GM21423 (cell line): Measurements from ENCODE around the gene DEPDC1.
"Not testable (repeated sequence)": the region's sequence is repeated elsewhere in the genome, so short reads cannot be mapped to it uniquely, and the experiment has no call there.

Source experiments
- ATAC-seq: cut with Tn5 transposase; IDR thresholded peaks from one replicate; pipeline ENCODE4 v1.9.1; 2021; ENCODE audit warnings: mild to moderate bottlenecking, moderate library complexity; ENCODE audit not compliant: unreplicated experiment

Gene DEPDC1

GRCh38 chr1:68479501-68479900 is 17.4 kb downstream of the DEPDC1 start:
- no peak for ATAC-seq

- no peak for ATAC-seq
Measured at GRCh38 chr1:68478662-68479061, 18.2 kb downstream of the DEPDC1 start.

- not testable (repeated sequence) for ATAC-seq
Measured at GRCh38 chr1:68476626-68477025, 20.3 kb downstream of the DEPDC1 start.

- ATAC-seq, result no peak
Measured at GRCh38 chr1:68473060-68473459, 23.8 kb downstream of the DEPDC1 start.

- ATAC-seq, result no peak
Measured at GRCh38 chr1:68470388-68470970, 26.4 kb downstream of the DEPDC1 start.

GRCh38 chr1:68464891-68465290 is 32.0 kb downstream of the DEPDC1 start:
- no peak for ATAC-seq

- no peak for ATAC-seq
Measured at GRCh38 chr1:68460935-68461334, 35.9 kb downstream of the DEPDC1 start.

- no peak for ATAC-seq
Measured at GRCh38 chr1:68459796-68460195, 37.1 kb downstream of the DEPDC1 start.

- no peak for ATAC-seq
Measured at GRCh38 chr1:68459091-68459490, 37.8 kb downstream of the DEPDC1 start.

GRCh38 chr1:68456202-68456601 is 40.7 kb downstream of the DEPDC1 start:
- no peak for ATAC-seq

GRCh38 chr1:68454534-68454933 is 42.3 kb downstream of the DEPDC1 start:
- peak; percentile 61 for ATAC-seq

GRCh38 chr1:68453060-68453670 is 43.7 kb downstream of the DEPDC1 start:
- ATAC-seq, result no peak

- ATAC-seq, result no peak
Measured at GRCh38 chr1:68449901-68450300, 47.0 kb downstream of the DEPDC1 start, which contains the start of gene RPE65. TSS of gene RPE65 (minus strand) at chr1:68449954. CDS start at chr1:68449905, 49 bp downstream.

- no peak for ATAC-seq
Measured at GRCh38 chr1:68448365-68448764, 48.5 kb downstream of the DEPDC1 start.

GRCh38 chr1:68445709-68446108 is 51.2 kb downstream of the DEPDC1 start:
- no peak for ATAC-seq

GRCh38 chr1:68442822-68443556 is 53.9 kb downstream of the DEPDC1 start:
- ATAC-seq, result peak; percentile 73

- no peak for ATAC-seq
Measured at GRCh38 chr1:68442006-68442405, 54.9 kb downstream of the DEPDC1 start.

GRCh38 chr1:68438310-68438709 is 58.6 kb downstream of the DEPDC1 start:
- no peak for ATAC-seq

- ATAC-seq, result no peak
Measured at GRCh38 chr1:68433395-68433794, 63.5 kb downstream of the DEPDC1 start.

GRCh38 chr1:68431076-68431475 is 65.8 kb downstream of the DEPDC1 start:
- ATAC-seq, result no peak

GRCh38 chr1:68429233-68429808 is 67.6 kb downstream of the DEPDC1 start:
- no peak for ATAC-seq

GRCh38 chr1:68426594-68426993 is 70.3 kb downstream of the DEPDC1 start:
- no peak for ATAC-seq
